HG03342 (cell line): ENCODE measurements around the gene JAG2.
A peak's percentile ranks its signal among the peaks of the same experiment; 100 is the strongest.

Source experiments
- ATAC-seq: cut with Tn5 transposase; IDR thresholded peaks from one replicate; pipeline ENCODE4 v1.9.1; 2021; ENCODE audit warnings: mild to moderate bottlenecking, moderate library complexity; ENCODE audit not compliant: unreplicated experiment

The JAG2 gene

DNA sequence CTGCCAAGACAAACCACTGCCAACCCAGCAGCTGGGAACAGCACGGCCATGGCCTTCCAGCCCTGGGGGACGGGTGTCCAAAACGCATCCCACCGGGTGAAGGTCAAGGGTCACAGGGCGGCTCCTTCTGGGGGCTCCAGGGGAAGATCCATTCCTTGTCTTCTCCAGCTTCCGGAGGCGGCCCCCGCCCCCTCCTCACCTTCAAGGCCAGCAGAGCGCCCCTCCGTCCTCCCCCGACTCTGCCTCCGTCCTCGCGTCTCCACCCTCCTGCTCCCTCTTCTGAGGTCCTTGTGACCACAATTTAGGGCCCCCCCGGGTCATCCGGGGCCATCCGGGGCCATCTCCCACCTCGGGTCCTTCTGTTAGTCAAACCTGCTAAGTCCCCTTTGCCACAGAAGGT, 16.4 kb upstream of the JAG2 start:
- no peak for ATAC-seq

DNA sequence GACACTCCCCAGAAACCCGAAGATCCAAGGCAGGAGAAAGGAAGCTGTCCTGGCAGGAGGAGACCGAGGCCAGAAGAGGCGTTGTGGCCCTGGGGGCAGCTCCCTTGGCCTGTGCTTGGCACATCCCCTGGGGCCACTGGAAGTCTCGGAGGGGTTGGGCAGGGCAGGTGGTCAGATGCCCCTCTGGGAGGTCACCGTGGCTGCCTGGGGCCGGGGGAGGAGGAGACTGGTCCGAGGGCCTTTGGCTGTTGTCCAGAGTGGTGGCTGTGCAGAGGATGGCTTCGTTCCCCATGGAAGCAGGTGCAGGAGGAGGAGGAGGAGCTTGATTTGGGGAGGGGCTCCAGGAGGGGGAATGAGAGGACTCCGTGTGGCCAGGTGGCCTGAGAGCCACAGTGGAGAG, 15.9 kb upstream of the JAG2 start:
- no peak for ATAC-seq

DNA sequence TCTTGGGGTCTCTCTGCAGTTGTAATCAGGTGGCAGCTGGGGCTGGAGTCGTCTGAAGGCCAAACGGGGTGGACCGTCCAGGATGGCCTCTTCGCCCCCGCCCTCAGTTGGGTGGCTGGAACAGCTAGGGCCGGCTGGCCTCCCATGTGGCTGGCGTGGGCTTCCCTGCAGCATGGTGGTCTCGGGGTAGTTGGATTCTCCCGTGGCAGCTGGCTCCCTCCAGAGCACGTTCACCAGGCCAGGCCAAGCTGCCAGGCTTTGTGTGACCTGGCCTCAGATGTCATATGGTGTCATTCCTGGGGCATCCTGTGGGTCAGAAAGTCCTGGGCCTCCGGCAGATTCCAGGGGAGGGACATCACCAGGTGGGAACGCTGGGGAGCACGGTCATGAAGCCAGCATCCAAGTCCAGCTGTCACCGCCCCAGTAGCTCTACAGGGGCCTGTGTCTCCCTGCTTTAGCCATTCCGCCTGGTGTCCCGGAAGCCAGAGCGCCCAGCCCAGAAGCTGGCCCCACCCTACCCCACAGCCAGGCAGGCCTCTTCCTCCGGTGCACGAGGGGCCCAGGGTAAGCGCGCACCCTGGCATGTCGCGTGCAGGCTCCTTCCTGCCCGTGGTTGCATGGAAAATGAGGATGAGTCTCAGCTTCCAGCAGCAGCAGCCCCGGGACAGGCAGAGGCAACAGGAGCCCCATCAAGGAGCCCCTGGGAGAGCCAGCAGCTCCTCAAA, 13.9 kb upstream of the JAG2 start:
- ATAC-seq = no peak

DNA sequence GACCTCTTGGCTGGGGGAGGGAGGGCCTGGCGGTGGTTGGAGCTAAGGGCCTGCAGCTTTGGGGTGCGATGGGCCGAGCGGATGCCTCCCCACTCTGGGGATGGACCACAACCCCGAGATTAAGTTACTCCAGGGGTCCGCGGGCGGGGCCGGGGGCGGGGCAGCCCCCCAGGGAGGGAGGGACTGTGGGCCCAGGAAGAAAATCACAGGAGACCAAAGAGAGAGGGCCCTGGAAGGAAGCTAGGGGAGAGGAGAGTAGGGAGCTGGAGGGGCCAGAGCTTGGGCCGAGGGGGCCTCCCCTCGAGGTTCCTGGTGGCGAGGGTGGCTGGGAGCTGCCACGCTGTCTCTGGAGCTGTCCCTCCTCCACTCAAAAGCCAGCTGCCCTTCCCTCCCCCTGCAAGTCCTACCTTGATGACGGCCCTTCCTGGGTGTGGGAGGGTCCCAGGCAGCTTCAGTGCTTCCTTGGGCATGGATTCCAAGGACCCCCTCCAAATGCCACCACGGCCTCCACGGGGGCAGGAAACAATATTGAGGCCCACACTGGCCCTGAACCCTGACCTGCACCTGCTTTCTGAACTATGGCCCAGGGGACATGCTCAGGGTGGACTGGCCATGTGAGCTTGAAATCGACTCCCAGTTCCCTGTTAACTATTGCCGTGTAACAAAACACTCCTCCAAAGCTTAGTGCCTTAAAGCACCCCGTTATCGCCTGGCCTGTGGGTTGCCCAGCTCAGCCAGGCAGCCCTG, 13.1 kb upstream of the JAG2 start:
- peak; percentile 9 for ATAC-seq

DNA sequence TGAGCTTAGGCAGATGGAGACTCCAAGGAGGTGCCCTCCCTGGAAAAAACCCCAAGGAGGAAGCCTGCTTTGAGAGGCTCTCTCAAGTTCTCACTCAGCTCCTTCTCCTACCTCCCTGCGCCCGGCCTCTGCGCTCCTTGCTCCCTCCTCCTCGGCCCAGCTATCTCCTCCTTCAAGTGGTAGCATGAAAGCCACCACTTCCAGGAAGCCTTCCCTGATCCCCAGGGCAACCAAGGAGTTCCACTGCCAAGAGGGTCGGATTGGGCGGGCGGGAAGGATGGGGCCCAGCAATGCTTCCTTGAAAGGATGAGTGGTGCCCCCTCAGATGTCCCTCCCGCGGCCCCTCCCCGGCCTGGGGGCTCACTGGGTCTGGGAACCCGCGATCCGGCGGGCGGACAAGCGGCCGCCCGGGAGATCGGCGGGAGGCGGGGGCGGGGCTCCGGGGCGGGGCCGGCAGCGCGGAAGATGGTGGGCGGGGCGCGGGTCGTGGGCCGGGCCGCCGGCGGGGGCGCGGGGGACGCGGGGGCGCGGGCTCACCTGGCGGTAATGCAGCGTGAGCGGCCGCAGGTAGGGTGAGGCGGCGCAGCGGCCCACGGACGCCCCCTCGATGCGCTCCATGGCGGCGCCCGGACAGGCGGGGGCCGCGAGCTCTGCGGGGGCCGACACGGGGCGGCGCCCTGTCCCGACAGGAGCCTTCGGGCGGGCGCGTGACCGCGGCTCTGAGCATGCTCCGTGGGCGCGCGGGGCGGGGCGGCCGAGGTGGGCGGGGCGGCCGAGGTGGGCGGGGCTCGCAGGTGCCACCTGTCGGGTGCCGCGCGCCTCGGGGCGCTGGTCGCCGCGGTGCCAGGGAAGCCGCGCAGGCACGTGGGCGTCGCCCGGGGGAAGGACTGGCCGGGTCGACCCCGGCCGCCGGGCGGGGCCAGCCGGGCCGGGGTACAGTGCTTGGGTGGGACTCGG, 12.3 kb upstream of the JAG2 start, which contains the start of gene NUDT14:
Gene NUDT14 (minus strand): TSS at position 721 of the 957 bp plus-strand sequence. CDS start 103 bp downstream, at position 618.
- ATAC-seq = peak; percentile 55

DNA sequence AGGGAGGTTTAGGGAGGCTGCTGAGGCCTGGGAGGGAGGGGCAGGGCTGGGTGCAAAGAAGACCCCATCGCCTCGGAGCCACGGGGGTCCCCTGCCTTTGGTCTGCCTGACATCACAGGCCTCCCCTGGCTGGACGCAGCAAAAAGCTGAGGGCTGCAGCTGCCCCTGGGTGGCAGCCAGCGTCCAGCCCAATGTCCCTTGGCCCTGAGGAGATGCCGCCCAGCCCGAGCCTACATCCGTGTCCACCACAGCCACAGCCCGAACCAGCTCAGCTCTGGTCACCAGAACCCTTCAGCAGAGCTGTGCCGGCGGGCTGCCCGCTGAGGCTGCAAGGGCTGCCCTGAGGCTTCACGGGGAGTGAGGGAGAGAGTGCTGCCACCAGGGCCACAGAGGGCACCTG, 10.6 kb upstream of the JAG2 start:
- no peak for ATAC-seq

DNA sequence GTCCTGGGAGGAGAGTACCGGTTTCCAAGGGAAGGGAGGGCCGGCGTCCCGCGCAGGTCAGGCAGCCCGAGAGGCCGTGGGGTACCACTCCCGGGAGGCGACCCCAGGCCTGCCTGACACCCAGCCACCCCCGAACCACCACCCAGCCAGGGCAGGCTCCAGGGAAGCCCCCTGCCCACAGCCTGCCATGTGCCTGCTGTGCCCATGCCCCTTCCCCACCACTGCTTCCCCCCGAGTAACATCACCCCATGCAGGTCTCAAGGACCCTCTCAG, 10.2 kb upstream of the JAG2 start:
- ATAC-seq = no peak

DNA sequence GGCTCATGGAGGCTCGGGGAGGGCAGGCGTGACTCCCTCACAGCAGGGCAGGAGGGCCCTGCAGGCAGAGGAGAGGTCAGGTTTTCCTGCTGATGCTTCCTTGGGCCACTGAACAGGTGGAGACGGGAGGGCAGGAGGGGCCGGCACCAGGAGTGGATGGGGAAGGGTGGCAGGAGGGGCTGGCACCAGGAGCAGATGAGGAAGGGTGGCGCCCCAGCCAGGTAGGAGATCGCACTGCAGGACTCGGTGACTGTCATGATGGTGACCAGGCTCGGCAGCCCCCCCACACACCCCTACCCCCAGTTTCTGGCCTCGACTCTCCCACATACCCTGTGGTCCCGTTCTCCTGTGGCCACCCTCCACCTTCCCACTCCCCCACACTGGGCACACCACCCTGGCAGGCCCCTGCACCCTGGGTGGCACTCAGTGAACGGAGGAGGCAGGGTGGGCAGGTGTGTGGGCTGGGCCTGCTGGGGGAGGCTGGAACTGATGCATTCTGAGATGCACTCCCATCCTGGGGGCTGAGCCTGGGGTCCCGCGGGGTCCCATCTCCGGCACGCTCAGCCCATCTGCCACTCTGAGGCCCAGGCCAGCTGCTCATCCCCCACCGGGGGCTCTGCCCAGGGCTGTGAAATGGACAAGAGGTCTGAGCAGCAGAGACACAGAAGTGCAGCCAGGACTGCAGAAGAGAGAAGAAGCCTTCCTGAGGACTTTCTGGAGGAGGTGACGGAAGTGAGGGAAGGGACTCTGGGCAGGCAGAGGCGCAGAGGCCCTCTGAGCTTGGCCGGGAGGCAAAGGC, 9.7 kb upstream of the JAG2 start:
- no peak for ATAC-seq

DNA sequence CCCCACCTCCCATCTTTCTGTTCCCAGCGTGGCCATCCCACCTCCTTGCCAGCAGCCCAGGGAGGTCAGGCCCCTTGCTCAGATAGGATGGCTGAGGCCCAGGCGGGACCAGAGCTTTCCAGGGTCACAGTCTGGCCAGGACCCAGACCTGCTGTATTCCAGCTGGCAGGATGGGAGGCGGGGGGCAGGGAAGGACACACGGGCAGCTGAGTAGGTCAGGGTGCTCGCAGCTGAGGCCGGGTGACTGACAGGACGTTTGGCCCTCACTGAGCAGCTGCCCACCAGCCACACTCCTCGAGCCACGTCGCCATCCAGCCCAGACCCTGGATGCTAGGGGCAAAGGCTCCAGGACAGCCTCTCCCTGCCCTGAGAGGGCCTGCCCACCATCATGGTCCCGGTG, 8.5 kb upstream of the JAG2 start:
- no peak for ATAC-seq

DNA sequence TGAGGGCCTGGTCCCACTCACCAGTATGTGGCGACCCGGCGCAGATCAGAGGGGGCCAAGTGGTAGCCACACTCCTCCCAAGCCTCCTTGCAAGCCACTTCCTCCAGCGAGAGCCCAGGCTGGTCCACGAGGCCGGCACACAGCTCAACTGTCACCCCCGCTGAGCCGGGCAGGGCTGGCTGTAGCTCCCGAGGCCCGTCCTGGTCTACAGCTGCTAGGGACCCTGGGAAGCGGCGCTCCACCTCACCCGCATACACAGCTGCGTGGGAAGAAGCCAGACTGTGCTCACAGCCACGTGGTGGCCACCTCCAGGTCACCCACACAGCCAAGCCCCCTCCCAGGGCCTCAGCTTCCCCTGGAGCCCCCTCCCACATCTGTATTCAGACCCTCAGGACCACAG, 7.9 kb upstream of the JAG2 start:
- no peak for ATAC-seq

DNA sequence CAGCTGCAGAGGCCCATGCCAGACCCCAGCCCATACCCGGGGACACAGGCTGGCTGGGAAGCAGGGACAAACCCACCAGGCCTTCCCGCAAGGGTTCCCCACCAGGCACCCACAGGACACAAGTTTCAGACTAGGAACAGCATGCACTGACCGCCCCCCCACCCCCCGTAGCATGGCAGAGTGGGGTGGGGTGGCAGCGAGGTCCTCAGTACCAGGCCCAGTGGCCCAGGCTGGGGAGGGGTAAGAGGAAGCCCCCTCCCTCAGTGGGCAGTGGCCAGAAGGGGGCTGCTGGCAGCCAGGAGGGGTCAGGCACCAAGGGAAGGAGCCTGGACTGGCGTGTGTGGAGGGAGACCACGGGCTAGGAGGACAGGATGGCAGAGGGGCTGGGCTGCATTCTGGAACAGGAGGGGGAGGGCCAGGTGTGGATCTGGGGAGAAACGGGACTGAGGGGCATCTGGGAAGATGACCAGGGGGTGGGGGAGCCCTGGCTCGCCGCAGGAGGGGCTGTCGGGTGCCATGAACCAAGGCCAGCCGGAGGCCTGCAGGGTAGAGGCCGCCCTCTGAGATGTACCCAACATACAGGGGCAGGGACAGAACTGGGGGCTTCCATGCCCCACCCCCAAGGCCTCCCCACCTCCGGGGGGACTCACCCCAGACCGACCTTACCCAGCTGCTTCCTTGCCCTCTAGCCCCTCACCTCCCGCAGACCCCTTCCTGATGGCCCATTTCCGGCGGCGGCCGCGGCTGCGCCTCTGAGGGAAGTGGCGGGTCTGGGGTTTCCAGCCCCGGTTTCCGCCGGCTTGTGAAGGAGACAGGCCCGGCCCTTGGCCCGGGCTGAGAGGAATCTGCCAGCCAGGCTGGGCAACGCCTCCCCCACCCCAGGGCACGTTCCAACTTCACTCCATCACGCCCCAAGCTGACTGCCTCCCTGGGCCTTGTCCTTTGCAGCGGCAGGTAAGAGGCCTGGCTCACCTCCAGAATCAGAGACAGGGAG, 5.6 kb upstream of the JAG2 start:
- ATAC-seq = no peak

DNA sequence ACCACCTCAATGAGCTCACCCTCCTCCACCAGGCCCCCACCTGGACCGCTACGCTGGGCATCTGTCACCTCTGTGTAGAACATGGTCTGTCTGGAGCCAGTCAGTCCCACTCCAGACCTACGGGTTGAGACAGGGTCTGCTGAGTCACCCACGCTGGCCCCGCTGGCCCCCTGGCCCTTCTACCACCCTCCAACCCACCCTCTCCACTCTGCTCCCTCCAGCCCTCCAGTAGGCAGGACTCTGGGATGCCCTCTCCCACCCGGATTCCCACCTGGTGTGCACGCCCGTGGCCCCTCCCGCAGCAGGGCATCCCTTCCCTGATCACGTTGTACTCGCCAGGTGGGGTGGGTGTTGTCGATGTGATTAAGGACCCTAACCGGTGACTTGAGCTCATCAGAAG, 4.6 kb upstream of the JAG2 start:
- no peak for ATAC-seq

DNA sequence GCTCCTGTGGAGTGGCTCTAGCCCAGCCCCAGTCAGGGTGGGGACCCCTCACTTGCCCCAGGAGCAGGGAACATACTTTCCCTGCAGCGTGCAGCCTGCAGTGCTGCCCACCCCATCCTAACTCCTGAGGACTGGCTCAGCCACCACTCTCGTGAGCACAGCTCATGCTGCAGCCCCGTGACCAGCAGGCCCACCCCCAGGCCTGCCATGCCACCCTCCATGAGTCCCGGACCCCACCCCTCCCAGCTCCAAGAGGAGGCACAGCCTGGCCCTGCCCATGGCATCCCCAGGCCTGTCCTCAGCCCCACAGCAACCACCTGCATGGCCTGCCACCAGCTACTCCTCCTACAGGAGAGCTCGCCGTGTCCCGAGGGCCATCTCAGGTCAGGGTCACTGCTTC, 3.9 kb upstream of the JAG2 start:
- no peak for ATAC-seq

DNA sequence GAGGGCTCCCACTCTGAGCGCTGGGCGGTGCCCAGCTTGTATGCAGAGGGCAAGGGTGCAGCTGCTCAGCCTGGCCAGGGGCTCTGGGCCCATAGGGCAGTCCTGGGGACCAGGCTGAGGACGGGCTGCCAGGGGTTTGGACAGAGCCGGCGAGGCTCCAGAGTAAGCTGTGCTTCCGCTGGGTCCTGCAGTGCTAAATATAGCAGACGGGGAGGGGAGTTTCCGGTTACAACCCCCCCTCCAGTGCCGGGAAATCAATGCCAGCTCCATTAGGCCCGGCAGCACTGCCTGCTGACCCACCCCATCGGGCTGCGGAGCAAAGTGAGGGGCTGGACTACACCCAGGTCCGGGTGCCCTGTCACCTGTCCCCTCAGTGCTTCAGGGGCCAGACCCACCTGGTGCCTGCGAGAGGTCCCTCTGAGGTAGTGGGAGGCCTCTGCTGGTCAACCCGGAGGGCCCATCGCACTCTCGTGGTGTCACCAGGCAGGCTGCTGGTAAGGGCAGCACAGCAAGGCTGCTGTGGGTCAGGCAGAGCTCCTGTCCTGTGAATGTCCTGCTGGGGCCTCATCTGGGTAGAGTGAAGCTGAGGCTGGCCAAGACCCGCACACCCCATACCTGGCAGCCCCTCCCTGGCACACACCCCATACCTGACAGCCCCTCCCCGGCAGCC, 2.6 kb upstream of the JAG2 start:
- ATAC-seq = no peak

DNA sequence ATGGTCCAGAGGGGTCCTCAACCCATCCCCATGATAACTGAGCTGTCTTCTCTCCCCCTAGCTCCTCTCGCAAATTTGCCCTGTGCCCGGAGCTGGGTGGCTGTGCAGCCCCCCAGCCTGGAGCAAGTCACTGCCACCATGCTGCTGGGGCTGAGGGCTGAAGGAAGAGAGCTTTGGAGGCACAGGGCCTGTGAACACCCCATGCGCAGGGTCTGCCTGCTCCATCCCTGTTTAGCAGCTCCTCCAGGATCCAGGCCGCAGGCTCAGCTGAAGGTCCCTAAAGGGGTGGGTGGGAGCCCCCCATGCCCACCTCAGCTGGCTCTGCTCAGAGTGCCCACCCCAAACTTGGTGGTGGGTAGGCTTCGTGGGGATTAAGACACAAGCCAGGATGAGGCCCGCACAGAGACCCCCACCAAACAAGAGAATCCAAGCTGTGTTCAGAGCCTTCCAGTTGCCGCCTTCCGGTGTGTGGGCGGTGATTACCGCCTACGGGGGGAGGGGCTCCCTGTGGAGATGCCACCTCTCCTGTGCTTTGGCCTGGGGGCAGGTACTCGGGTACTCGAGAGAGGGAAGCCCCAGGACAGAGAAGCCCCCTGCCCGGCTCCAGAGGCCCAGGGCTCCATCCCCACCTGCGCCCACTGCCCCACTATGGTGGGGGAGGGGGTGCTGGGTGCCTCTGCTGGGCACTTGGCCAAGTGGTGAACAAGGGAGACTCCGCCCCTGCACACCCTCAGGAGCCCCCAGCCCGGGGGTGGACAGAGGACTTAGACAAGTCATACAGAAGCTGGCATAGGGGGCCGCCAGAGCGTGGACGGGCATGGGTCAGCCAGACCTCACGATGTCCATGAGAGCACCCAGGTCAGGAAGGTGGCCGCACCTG, 1.4 kb upstream of the JAG2 start:
- no peak for ATAC-seq

DNA sequence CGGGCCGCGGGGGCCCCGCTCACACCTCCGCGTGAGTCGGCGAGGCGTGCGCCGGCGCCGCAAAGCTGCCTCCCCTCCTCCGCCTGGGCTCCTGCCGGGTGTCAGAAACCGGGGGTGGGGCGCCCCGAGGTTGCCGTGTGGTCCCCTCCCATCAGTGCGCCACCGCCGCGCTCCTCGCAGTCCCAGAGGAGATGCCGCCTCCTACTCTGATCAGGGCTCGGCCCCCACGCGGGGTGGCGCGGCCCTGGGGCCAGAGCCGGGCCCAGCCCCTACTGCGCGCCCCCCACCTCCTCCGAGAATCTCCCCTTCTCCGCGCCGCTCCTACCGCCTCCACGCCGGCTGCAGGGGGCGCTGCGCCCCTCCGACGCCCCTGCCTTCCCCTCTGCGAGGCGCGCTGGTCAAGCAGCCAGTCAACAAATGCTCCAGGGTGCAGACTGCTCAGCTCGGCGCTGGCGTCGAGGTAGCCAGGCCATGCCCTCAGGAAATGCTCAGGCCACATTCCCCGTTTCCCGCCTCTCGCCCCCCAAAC, 467 bp upstream of the JAG2 start:
- no peak for ATAC-seq

DNA sequence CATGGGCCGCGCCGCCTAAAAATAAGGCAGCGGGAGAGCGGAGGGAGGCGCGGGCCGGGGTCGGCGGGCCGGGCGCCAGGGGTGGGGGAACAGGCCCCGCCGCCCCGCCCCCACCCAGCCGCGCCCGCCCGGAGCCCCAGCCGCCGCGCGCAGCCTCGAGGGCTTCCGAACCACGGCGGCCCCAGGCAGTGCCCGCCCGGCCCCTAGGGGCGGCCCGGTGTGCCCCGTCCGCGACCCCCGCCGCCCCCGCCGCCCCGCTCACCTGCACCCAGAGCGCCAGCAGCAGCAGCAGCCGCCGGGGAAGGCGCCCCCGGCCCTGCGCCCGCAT, 519 bp downstream of the JAG2 start:
- ATAC-seq = no peak
